IPS-18c (cell line): Measurements from ENCODE around the gene ATP6V1A.
A peak's percentile ranks its signal among the peaks of the same experiment; 100 is the strongest.

Experiments used
- H3K4me3 ChIP-seq: 2 replicates; pipeline ENCODE4 v1.7.0; 2013; ENCODE audit warnings: low read depth, mild to moderate bottlenecking, low read length, moderate library complexity; ENCODE audit not compliant: insufficient read depth
- H3K9me3 ChIP-seq: one replicate; pipeline ENCODE4 v1.6.1; 2013; ENCODE audit warnings: mild to moderate bottlenecking, low read length, moderate library complexity; ENCODE audit not compliant: control insufficient read depth, insufficient read depth

Gene ATP6V1A

GRCh38 chr3:113746548-113747282, at the start of gene ATP6V1A:
ATP6V1A (plus strand) TSS chr3:113747035; CDS start chr3:113778754, 31,719 bp downstream.
- Histone ChIP-seq H3K9me3 (no peaks in the 10 kb centered on the region), H3K4me3 (peak within 1 kb of the TSS; percentile 99)

- H3K4me3 ChIP-seq: peak overlapping the region; percentile 98
- no peaks in the 10 kb centered on the region for H3K9me3 ChIP-seq
Observed at GRCh38 chr3:113697500-113698090, 49.2 kb upstream of the ATP6V1A start.

GRCh38 chr3:113698213-113698742, 48.6 kb upstream of the ATP6V1A start:
- H3K4me3 ChIP-seq: no peak overlapping the region; the same call in 1 of the 2 replicates
- no peaks in the 10 kb centered on the region for H3K9me3 ChIP-seq

DNA sequence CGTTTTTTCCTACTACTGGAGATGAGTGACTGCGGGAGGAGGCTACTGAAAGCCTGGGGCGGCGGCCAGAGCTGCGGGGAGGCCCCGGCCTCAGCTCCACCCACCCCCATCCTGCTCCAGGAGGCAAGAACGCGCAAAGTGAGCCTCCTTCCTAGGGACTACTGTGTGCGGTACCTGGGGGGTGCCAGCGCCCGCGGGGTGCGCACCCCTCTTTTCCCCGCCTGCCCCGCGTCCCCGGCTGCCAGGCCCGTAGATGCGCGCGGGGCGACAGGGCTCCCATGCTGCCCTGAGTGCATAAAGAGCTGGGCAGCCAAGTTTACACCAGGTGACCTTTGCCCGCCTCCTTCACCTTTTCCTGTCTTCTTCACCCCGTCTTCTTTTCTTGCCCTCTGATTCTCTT, 47.9 kb upstream of the ATP6V1A start:
- H3K9me3 ChIP-seq: no peaks in the 10 kb centered on the region
- peak overlapping the region; percentile 34; the same call in 1 of the 2 replicates for H3K4me3 ChIP-seq

- no peak overlapping the region for H3K4me3 ChIP-seq
- no peaks in the 10 kb centered on the region for H3K9me3 ChIP-seq
Observed at GRCh38 chr3:113707835-113708234, 39.0 kb upstream of the ATP6V1A start.

DNA sequence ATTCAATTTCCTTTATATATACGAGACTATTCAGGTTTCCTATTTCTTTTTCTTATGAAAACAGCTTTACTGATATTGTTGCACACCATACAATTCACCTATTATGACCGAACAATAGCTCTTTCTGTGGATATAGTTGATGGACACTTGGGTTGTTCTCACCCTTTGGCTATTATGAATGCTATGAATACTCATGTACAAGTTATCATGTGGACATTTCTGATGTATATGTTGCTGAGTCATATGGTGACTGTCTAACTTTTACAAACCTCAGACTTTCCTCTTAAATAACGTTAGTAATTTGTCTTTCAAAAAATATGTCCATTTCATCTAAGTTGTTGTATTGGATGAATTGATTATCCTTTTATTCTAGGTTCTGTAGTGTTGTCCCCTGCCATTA, 34.7 kb upstream of the ATP6V1A start:
- H3K4me3 ChIP-seq: no peak overlapping the region
- no peaks in the 10 kb centered on the region for H3K9me3 ChIP-seq

DNA sequence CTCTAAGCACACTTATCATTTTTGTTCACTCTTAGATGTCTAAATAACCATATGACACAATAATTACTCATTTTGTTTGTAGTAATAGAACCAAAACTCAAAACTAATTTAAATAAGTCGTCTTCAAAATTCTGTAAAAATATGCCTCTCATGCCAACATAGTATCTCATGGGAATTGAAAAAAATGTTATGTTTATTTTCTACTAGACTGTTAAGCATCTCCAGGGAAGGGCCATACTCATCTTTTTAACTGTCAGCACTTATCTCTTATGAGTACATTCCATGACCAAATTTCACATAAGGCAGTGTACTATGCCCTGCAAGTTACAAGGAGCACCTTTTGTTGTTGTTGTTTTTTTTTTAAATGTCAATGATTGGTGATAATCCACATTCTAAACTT, 32.1 kb upstream of the ATP6V1A start:
- Histone ChIP-seq H3K9me3 (no peaks in the 10 kb centered on the region), H3K4me3 (no peak overlapping the region)

GRCh38 chr3:113717308-113717707, 29.5 kb upstream of the ATP6V1A start:
- Histone ChIP-seq H3K9me3 (no peaks in the 10 kb centered on the region), H3K4me3 (no peak overlapping the region)

- H3K9me3 ChIP-seq: no peaks in the 10 kb centered on the region
- H3K4me3 ChIP-seq: no peak overlapping the region
Observed at GRCh38 chr3:113717818-113718217, 29.0 kb upstream of the ATP6V1A start.

DNA sequence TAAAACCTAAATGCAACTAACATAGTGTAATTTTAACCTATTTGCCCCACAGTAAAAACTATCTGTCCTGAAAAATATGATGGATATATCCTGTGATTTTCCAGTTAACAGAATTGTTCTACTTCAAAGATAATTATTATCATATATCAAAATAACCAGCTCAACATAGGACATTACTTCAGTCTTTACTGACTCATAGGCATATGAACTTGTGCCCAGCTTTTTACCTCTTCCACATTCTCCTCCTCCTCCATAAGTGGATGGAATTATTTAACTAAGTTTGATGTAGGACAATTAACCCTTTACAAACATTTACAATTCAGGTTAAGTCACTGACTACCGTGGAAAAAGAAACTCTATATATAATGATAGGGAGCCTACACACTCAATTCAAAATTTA, 27.5 kb upstream of the ATP6V1A start:
- H3K9me3 ChIP-seq: no peaks in the 10 kb centered on the region
- H3K4me3 ChIP-seq: no peak overlapping the region

DNA sequence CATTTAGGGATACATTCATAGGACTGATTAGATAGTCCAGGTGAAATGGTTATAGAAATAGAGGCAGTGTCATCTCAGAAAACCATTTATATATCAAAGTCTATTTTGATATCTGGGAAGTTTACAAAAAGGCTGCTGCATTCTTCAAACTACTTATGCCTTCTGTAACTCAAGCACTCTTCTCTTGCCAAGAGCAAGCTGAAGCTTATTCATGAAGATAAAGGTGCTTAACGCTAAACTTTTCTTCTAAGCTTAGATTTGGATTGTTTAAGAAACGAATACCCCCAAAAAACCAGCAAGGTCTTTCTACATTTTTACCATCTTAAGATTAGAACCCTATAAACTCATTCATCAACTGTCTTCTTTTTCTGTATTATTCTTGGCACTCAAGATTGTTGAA, 27.1 kb upstream of the ATP6V1A start:
- H3K4me3 ChIP-seq: no peak overlapping the region
- H3K9me3 ChIP-seq: no peaks in the 10 kb centered on the region

GRCh38 chr3:113721636-113722035, 25.2 kb upstream of the ATP6V1A start:
- Histone ChIP-seq H3K4me3 (no peak overlapping the region), H3K9me3 (no peaks in the 10 kb centered on the region)

DNA sequence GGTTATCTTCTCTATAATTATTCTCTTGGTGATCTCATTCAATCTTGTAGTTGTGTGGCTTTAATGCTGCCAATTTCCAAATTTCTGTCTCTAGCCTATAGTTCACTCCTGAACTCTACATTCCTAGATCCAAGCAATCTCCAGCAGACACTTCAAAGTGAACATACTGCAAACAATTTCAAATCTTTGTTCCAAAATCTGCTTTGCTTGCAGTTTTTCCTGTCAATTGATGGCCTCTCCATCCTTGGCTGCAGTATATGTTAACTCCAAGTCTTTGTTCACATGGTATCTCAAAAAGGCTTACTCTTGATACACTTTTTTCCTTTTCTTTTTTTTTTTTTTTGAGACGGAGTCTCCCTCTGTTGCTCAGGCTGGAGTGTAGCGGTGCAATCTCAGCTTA, 18.2 kb upstream of the ATP6V1A start:
- Histone ChIP-seq H3K9me3 (no peaks in the 10 kb centered on the region), H3K4me3 (no peak overlapping the region)

DNA sequence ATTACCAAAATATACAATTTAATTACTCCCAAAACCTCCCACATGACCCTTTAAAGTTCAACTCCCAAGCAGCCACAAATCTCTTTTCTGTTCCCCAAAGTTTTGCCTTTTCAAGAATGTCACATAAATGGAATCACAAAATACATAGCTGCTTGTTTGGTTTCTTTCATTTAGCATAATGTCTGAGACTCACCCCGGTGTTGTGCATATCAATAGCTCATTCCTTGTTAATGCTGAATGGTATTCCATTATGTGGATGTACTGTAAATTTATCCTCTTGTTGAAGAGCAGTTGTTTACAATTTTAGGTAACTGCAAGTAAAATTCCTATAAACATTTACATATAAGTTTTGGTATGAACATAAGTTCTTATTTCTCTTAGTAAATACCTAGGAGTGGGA, 16.3 kb upstream of the ATP6V1A start:
- H3K9me3 ChIP-seq: no peaks in the 10 kb centered on the region
- H3K4me3 ChIP-seq: no peak overlapping the region

DNA sequence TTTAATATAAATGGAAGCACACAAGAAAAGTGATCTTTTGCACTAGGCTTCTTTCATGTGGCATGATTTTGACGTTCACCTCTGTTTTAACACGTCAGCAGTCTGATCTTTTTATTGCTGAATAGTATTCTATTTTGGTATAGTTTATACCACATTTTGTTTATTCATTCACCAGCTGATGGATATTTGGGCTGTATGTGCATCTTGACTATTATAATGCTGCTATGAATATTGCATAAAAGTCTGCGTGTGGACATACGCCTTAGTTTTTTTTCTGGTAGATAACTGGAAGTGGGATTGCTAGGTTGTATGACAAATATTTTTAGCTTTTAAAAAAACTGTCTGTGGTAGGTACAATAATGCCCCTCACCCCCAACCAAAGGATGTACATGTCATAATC, 15.1 kb upstream of the ATP6V1A start:
- H3K9me3 ChIP-seq: no peaks in the 10 kb centered on the region
- H3K4me3 ChIP-seq: no peak overlapping the region

DNA sequence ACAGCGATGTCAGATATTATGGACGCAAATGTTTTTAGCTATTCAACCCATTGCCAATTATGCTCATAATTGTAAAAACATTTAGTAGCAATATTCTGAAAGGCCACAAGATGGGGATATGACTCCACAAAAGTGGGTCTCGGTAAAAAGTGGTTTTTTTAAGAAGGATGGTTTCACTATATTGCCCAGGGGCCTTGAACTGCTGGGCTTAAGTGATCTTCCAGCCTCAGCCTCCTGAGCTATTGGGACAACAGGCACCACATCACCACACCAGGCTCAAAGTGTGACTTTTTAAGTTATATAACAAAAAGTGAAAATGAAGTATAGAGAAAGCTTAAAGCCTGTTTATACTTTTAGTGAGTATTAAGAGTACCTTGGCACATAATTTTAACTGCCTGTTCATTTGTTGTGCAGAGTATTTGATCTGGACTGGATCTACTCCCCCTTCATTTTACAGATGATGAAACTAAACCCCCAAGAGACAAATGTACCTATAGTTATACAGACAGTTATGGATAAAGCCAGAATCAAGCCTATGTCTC, 10.2 kb upstream of the ATP6V1A start:
- Histone ChIP-seq H3K9me3 (no peaks in the 10 kb centered on the region), H3K4me3 (no peak overlapping the region)

- no peak overlapping the region for H3K4me3 ChIP-seq
- H3K9me3 ChIP-seq: no peaks in the 10 kb centered on the region
Observed at GRCh38 chr3:113741086-113741485, 5.7 kb upstream of the ATP6V1A start.

DNA sequence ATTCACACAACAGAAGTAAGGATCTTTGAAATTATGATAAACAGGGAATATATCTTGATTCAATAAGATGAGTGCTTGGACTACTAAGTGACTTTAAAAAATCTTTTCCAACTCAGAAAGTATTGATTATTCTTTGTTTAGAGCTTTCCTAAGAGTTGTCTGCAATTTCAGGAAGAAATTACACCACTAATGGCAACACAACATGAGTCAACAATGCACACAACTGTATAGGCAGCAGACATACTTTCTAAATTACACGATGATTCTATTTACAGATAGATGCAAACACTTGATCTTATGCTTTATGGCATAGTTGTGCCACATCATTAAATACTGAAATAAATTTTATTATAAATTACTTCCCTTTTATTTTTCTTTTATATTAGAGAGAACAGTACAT, 5.2 kb upstream of the ATP6V1A start:
- H3K4me3 ChIP-seq: no peak overlapping the region
- no peaks in the 10 kb centered on the region for H3K9me3 ChIP-seq
